GM21529 (cell line): ENCODE data around the gene MKKS.

Experiments
- ATAC-seq: cut with Tn5 transposase; IDR thresholded peaks from one replicate; pipeline ENCODE4 v1.9.1; 2021; ENCODE audit not compliant: unreplicated experiment

Gene MKKS

GRCh38 chr20:10433623-10434466, at the start of gene MKKS:
MKKS (minus strand) TSS chr20:10434222; CDS start chr20:10413514, 20,708 bp downstream.
- ATAC-seq, result peak; percentile 54

GRCh38 chr20:10483691-10484090, 49.7 kb upstream of the MKKS start:
- no peak for ATAC-seq

GRCh38 chr20:10481676-10482075, 47.7 kb upstream of the MKKS start:
- no peak for ATAC-seq

- ATAC-seq, result no peak
Observed at GRCh38 chr20:10478930-10479329, 44.9 kb upstream of the MKKS start.

DNA sequence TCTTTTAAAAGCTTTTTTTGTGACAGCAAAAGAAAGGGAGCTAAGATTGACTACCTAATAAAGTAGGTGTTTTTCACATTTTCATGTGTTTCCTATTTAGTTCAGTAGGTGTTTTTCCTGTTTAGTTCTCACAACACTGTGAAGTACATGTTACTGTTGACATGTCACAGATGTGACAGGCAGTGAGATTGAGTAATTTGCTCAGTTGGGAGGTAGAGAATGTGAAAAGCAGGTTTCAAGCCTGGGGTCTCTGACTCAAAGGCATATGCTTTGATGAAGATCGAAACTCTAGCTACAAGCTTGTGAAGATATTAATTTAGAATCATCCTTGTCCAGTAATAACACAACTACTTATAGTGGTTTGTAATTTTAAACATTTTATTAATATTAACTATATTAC, 44.2 kb upstream of the MKKS start:
- ATAC-seq, result peak; percentile 77

DNA sequence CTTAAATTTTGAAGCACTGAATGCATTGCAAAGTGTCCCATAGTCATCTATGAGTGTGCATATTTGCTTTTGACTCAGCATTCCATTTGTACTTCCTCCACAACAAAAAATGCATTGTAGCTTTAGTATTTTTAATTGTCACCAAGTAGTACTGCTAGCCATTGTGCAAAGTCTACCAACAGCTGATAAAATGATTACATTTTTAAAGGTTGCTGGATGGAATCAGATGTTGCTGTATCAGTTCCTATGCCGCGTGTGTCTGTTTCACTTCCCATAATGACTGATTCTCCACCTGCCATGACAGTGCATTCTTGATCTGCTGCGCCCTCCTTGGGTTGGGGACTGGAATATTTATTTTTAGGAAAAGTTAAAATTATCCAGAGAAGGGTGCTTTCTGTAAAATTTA, 42.3 kb upstream of the MKKS start:
- peak; percentile 83 for ATAC-seq

DNA sequence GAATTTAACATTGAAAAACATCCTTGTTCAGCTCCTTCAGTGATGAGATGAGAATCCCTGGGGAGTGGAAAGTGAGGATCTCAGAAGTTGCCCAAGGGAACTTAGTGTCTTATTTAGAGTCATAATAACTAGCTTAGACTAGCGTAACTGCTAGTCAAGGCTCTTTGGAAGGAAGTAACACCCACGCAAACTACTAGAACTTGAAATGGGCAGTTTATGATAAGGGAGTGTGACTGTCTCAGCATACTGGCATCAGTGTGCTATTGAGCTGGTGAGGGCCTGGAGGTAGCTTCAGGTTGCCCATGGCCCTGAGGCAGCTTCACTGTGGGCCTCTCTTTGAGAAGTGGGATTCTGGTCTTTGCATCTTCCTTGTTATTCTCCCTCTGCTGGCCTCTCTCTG, 41.2 kb upstream of the MKKS start:
- ATAC-seq, result no peak

- no peak for ATAC-seq
Observed at GRCh38 chr20:10474606-10475184, 40.7 kb upstream of the MKKS start.

DNA sequence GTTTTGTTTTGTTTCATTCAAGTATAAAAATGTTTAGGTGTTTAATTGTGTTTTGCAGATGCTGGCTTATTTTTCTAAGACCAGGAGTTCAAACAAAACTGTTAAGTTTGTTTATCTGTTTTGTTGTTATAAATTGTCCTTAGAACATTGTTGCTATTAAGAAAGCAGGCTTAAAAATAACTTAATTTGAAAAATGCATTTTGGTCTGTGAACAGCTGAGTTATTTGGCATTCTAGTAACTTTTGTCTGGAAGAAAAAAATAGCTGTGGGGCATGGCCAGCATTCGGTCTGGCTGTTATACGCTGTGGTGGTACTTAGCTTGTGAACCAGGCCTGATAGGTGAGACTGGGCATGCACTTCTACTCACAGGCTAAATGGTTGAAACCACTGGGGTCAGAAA, 38.8 kb upstream of the MKKS start:
- no peak for ATAC-seq

DNA sequence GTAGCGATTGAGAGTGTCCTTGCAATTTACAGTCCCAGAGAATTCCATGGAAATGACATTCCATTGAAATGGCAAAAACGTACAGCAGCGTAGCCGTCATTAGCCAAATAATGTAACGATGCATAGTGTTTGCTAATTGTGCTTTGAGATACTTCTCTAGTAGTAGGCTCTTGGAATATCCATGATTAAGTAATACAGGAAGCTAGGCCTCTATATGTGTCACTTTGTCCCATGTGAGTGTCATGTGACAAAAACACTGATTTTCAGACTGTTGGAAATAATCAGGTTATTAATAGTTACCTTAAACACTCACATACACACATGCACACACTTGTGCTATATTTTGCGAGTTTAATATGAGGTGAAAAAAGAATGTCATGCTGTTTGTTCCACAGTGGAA, 36.3 kb upstream of the MKKS start:
- ATAC-seq, result no peak

DNA sequence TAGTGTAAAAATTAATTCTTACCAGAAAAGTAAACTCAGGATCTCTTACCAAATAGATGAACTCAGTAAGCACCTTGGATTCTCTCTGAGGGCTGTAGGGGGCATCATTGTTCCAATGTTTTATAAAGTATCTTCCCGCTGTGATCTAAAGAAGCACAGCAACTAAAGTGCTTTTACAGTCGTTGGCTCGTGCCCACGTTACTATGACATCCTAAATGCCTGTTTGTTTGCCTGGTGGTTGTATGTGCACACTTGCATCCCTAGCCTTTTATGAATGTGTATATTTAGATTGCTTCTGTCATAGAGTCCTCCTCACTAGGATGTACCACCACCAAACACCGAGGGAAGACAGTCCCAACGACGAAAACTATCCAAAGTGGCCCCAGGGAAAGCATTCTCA, 35.6 kb upstream of the MKKS start:
- no peak for ATAC-seq

GRCh38 chr20:10469056-10469455, 35.0 kb upstream of the MKKS start:
- no peak for ATAC-seq

DNA sequence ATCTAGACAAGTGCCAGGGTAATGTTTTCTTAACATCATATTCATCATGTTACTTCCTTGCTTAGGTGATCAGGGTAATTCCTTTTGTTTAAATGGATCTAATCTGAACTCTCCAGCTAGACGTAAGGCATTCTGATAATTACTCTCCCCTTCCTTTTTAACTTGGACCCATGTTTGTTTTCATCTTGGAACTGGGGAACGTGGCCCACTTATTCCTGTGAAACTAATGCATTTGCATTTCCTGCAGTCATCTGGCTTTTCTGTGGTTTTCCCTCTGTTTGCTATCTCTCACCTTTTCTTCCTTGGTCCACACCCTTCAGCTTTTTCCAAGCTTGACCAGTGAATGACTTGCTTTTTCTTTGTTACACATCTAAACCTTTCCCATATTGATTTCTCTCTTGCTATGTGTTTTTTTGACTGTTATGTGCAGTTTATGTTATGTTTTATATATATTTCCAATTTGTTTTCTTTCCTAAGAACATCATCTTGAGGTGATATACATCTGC, 34.4 kb upstream of the MKKS start:
- ATAC-seq, result no peak

DNA sequence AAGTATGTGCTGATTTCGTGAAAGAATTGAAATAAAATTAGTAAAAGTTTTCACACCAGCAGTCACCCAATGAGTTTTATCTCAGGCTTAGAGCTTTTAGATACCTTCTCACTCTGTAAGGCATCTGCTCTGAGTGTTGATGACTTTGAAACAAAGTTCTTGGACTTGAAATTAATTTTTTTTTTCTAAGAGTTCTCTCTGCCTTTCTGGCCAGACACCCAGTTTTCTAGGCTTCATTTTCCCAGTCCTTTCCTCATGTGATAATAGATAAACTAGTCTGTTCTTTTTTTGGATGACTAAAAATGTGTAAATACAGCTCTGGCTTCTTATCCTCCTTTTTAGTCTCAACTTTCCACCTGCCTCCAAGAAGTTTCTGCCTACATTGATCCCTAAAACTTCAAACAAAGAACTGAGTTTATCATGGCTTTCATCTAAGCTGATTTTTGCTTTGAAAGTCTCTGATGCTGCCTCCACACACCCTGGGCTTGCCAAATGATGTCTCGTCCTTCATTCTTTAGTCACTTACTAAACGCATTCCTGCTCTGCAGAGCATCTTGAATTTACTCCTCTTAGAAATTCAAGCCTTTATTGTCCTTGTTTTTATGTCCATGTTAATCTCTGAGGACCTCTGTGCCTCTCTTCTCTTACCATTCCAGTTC, 33.8 kb upstream of the MKKS start:
- no peak for ATAC-seq

DNA sequence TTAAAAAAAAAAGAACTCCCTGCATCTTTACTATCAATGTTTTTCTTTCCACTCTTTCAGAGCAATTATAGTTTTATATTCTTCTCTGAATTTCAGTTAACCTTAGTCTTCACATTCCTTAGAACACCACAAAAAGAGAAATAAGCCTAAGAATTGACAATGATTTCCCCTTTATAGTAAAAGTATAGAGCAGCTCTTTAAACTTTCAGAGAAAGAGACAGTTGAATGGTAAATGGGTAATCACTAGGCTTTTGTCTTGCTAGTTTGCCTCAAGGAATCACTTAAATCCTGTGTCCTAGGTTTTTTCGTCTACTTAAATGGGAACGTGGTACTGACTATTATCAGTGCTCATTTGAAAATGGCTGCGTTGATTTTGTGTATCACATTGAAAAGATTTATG, 32.8 kb upstream of the MKKS start:
- no peak for ATAC-seq

- ATAC-seq, result no peak
Observed at GRCh38 chr20:10466325-10466724, 32.3 kb upstream of the MKKS start.

GRCh38 chr20:10465135-10465534, 31.1 kb upstream of the MKKS start:
- no peak for ATAC-seq

DNA sequence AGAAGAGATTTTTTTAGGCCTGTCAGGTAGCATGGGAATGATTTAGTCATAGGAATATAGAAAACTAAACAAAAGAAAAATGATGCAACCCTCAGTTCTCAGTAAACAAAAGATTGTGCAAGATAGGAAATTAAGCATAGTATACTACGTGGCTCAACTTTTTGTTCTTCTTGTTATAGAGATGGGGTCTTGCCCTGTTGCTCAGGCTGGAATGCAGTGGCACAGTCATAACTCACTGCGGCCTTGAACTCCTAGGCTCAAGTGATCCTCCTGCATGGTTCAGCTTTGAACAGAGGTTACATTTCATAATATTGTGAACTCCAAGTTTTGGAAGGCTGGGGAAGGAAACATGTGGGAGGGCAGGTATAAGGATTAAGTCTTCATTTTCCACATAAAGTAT, 29.6 kb upstream of the MKKS start:
- no peak for ATAC-seq

GRCh38 chr20:10462516-10462915, 28.5 kb upstream of the MKKS start:
- no peak for ATAC-seq

DNA sequence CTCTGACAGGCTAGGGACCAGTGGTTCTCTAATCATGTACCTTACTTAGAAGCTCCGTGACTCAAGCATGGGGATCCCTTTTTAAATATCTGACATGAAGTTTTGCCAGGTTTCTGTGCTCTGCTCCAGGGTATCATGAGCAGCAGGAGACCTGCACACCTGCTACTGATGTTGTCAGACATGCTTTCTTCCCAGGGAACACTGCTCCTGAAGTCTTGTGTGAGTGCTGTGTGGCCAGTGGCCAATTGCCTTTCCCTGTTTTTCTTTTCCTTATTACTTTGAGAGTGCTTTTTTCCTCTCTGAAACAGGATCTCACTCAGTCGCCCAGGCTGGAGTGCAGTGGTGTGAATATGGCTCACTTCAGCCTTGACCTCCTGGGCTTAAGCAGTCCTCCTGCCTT, 27.5 kb upstream of the MKKS start:
- no peak for ATAC-seq

GRCh38 chr20:10454151-10454750, 20.2 kb upstream of the MKKS start:
- peak; percentile 53 for ATAC-seq

DNA sequence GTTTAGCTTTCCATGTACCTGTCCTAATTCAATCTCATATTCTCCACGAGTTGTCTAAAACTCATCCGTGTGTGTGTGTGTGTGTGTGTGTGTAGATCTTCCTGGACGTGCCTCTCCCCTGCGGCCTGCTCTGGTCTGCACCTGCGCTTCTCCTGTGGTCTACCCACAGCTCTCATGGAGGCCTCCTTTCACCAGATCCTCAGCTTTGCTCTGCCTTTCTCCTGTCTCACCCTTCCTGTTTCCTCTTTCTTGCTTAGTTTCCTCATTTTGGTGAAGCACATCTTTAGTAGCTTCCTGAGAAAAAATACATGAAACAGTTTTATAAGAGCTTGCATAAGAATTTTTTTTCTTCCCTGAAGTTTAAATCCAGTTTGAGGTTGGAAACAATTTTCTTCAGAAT, 19.2 kb upstream of the MKKS start:
- peak; percentile 91 for ATAC-seq
